ENCODE measurements around the gene IZUMO3. TPM values are rescaled to one million over a fixed set of nuclear protein-coding genes. Genes with fewer than 3 reads are reported as not detected.

Gene IZUMO3
- polyA plus RNA-seq, 1 of the 3 experiments (the other 2 are of a cell fraction): not detected

- 39% methylated on average over 2 of the region's 2 CpGs for WGBS (ENCODE audit: low lambda C conversion rate)
- H2AFZ ChIP-seq (ENCODE audit: low read depth): no peak overlapping the region
Measured at GRCh38 chr9:24553183-24553552, 7.5 kb upstream of the IZUMO3 start.

More at GRCh38 chr9:24553183-24553552, 7.5 kb upstream of the IZUMO3 start:
- DNase-seq: no peak
- Histone ChIP-seq H3K36me3 (replicated peaks in 1 of 2; ENCODE audit: control insufficient read depth in 1 of 2, insufficient read depth in 2 of 2, low read length in 1 of 2) (no peaks in the 10 kb centered on the region), H3F3A (replicated peaks; ENCODE audit: insufficient read depth) (no peaks in the 10 kb centered on the region), H3K9ac (no peak overlapping the region), H3K9me2 (no peaks in the 10 kb centered on the region), H3K4me1 (ENCODE audit: control insufficient read depth in 1 of 2, insufficient read depth in 2 of 2, low read depth in 1 of 2, low read length in 1 of 2) (no peaks in the 10 kb centered on the region), H3K9me3 (peaks cover 4% of the 10 kb centered on the region; the same call in 1 of the 2 replicates), H3K27me3 (ENCODE audit: insufficient read depth) (no peaks in the 10 kb centered on the region), H3K4me2 (no peak overlapping the region), H4K20me1 (ENCODE audit: insufficient read depth) (no peaks in the 10 kb centered on the region), H3K79me2 (ENCODE audit: insufficient read depth) (no peaks in the 10 kb centered on the region), H3K4me3 (ENCODE audit: low read depth in 2 of 2, low read length in 1 of 2) (no peak overlapping the region), H3K27ac (ENCODE audit: low read depth in 2 of 2, low read length in 1 of 2) (no peak overlapping the region)
- ChIA-PET POLR2A (no interaction called here), CTCF (no interaction called here)
- TF ChIP-seq REST (IDR thresholded peaks at IDR 0.05; ENCODE audit: low read depth, low read length) (no peak), RAD21 (IDR thresholded peaks at IDR 0.05; ENCODE audit: low read length) (no peak), ZBTB33 (IDR thresholded peaks at IDR 0.05; ENCODE audit: borderline replicate concordance, low read depth) (no peak)
